ENCODE results near the gene CDK5. TPM values are rescaled to one million over a fixed set of nuclear protein-coding genes. Genes with fewer than 3 reads are reported as not detected.

CDK5 gene
- total RNA-seq, 1 donor from 2014 or later: 15.8 TPM

- peak overlapping the region; percentile 92 to 95 for H3K4me3 ChIP-seq
- peak; percentile 98 to 100 for DNase-seq (ENCODE audit: low spot score in 2 of 2)
- intact Hi-C loops (cut with DNase I): loop anchor here (1.0 to 2.0 kb wide), 2 partner anchors 19 to 30 kb away; partner anchors contain the start of gene ABCB8
- H3K9me3 ChIP-seq: no peaks in the 10 kb centered on the region
- no peaks in the 10 kb centered on the region for H3K36me3 ChIP-seq
- peak overlapping the region; percentile 85 to 95 for H3K27ac ChIP-seq
- H3K4me1 ChIP-seq: peaks cover 21 to 44% of the 10 kb centered on the region in 2 donors
- H3K27me3 ChIP-seq: no peaks in the 10 kb centered on the region
- no peak for TF ChIP-seq CTCF (IDR thresholded peaks at IDR 0.05)
Measured at GRCh38 chr7:151057989-151058780, 488 bp upstream of the CDK5 start.

- intact Hi-C loops (cut with DNase I): loop anchor here (2.0 kb wide), 1 partner anchor 18 kb away; no protein-coding TSS in a partner anchor
- H3K27me3 ChIP-seq: no peaks in the 10 kb centered on the region
- no peaks in the 10 kb centered on the region for H3K36me3 ChIP-seq
- peaks cover 14 to 31% of the 10 kb centered on the region in 2 donors for H3K4me1 ChIP-seq
- no peak for DNase-seq (ENCODE audit: low spot score in 2 of 2)
- H3K27ac ChIP-seq: no peak overlapping the region
- H3K4me3 ChIP-seq: peak overlapping the region; percentile 52 to 92
- TF ChIP-seq CTCF (IDR thresholded peaks at IDR 0.05): no peak
- no peaks in the 10 kb centered on the region for H3K9me3 ChIP-seq
Measured at GRCh38 chr7:151056666-151057505, 811 bp downstream of the CDK5 start.

- intact Hi-C loops (cut with DNase I): loop anchor here (2.0 kb wide), 1 partner anchor 17 kb away; no protein-coding TSS in a partner anchor
- DNase-seq (ENCODE audit: low spot score in 2 of 2): no peak
- no peaks in the 10 kb centered on the region for H3K27me3 ChIP-seq
- H3K9me3 ChIP-seq: no peaks in the 10 kb centered on the region
- H3K27ac ChIP-seq: no peak overlapping the region
- peaks cover 13 to 29% of the 10 kb centered on the region in 2 donors for H3K4me1 ChIP-seq
- no peak for TF ChIP-seq CTCF (IDR thresholded peaks at IDR 0.05)
- H3K4me3 ChIP-seq: no peak overlapping the region
- no peaks in the 10 kb centered on the region for H3K36me3 ChIP-seq
Measured at GRCh38 chr7:151056283-151056665, 1.4 kb downstream of the CDK5 start.

GRCh38 chr7:151053751-151054150 lies 3.9 kb downstream of the CDK5 start:
- no peak for DNase-seq (ENCODE audit: low spot score in 2 of 2)
- intact Hi-C loops (cut with DNase I): no loop called here
- Histone ChIP-seq H3K27me3 (no peaks in the 10 kb centered on the region), H3K4me3 (no peak overlapping the region), H3K9me3 (no peaks in the 10 kb centered on the region), H3K4me1 (peaks cover 7 to 20% of the 10 kb centered on the region in 2 donors), H3K36me3 (no peaks in the 10 kb centered on the region), H3K27ac (no peak overlapping the region)
- no peak for TF ChIP-seq CTCF (IDR thresholded peaks at IDR 0.05)

- no peak for DNase-seq (ENCODE audit: low spot score in 2 of 2)
- Histone ChIP-seq H3K27me3 (no peaks in the 10 kb centered on the region), H3K36me3 (no peaks in the 10 kb centered on the region), H3K4me3 (no peak overlapping the region), H3K4me1 (peaks cover 7 to 15% of the 10 kb centered on the region in 2 donors), H3K27ac (no peak overlapping the region), H3K9me3 (no peaks in the 10 kb centered on the region)
- intact Hi-C loops (cut with DNase I): no loop called here
- TF ChIP-seq CTCF (IDR thresholded peaks at IDR 0.05): no peak
Measured at GRCh38 chr7:151053096-151053495, 4.6 kb downstream of the CDK5 start.

Measured in ascending aorta (tissue), 2 donors.